GM19328 (cell line): ENCODE measurements around the gene KCNQ1.

Experiments
- ATAC-seq: cut with Tn5 transposase; IDR thresholded peaks from one replicate; pipeline ENCODE4 v1.9.1; 2021; ENCODE audit warnings: mild to moderate bottlenecking, moderate library complexity; ENCODE audit not compliant: unreplicated experiment

Gene KCNQ1

DNA sequence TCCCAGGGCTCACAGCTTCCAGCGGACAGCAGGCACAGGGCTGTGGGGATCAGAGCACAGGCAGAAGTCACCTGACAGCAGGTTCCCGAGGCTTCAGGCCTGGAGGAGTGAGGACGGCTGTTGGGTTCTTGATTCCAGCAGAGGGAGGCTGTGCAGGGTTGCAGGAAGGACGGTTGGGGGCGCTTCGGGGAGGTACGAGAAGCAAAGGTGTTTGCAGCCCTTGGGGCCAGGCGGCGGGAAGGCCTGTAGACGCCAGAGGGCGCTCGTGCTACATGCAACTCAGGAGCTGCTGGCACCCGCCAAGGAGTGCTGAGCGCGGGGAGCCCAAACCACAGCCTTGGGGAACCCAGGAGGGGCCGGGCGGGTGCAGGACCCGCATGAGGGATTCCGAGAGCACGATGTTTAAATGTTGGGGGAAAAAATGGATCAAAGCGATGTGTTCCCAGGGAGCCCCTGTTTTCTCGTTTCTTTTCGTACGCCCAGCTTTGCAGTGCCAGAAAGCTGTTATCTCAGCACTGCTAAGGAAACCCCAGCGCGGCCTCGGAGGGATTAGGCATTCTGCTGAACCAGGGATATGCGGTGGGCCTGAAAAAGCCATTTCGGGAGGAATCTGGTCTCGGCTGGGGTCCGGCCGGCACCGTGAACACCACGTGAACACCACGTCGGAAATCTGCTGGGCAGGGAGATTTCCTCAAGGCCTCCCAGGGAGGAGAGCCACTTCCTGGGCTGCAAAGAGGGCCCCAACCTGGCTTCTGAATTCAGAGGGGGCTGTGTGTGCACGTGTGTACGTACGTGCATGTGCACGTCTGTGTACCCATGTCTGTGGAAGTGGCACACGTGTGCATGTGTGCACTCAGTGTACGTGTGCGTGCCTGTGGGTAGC is 88.1 kb downstream of the KCNQ1 start:
- ATAC-seq, result peak; percentile 58

DNA sequence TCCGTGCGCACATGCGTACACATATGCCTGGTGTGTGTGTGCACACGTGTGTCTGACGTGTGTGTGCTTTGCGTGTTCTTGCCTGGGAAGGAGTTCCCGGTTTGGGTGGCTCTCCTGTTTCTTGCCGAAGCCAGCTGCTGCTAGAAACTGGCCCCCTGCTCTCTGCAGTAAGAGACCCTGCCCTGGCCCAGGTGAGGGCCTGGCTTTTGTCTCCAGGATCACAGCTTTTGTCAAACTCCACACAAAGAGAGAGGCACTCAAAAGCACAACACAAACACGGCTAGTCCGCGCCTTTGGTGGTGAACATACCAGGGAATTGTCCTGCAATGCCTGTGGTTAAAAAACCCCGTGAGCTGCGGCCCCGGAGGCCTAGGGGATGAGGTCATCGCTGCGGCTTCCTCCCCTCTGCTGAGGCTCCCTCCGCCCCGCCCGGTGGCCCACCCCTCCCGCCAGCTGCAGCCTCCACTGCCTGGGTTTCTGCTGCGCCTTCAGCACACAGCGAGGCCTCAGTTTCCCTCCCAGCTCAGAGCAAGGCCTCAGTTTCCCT is 88.9 kb downstream of the KCNQ1 start:
- ATAC-seq, result no peak

DNA sequence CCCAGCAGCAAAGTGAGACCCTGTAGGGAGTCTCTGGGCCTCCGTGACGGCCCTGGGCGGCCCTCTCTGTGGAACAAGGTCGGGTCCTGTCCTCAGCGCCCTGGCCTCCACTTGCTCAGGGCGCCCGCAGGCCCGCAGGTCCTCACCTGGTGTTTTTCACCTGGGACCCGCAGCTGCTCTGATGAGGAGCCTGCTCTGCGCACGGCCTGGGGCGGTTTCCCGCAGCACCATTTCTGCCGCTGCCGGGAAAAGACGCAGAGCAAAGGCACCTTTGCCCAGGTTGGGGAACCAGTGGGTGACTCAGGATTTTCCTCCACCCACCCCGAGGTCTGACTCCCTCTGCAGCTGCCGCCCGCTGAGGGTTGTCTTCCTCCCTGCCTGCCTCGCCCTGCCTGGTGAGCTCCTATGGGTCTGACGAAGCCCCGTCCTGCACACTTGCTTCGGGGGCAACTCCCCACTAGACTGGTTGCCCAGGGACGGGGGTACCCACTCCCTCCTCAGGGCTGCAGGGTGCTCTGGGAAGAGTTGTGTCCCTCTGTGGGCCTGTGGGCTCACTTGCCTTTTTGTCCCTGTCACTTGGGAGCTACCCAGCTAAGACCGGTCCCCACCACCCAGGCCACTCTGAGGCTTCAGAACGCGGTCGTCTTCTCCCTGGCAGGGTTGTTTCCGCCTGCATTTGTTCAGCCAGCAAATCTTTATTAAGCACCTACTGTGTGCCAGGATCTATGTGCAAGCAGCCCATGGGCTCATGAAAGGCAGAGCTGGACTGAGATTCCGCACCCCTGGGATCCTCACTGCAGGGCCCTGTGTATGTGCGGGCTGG is 89.5 kb downstream of the KCNQ1 start:
- ATAC-seq, result no peak

DNA sequence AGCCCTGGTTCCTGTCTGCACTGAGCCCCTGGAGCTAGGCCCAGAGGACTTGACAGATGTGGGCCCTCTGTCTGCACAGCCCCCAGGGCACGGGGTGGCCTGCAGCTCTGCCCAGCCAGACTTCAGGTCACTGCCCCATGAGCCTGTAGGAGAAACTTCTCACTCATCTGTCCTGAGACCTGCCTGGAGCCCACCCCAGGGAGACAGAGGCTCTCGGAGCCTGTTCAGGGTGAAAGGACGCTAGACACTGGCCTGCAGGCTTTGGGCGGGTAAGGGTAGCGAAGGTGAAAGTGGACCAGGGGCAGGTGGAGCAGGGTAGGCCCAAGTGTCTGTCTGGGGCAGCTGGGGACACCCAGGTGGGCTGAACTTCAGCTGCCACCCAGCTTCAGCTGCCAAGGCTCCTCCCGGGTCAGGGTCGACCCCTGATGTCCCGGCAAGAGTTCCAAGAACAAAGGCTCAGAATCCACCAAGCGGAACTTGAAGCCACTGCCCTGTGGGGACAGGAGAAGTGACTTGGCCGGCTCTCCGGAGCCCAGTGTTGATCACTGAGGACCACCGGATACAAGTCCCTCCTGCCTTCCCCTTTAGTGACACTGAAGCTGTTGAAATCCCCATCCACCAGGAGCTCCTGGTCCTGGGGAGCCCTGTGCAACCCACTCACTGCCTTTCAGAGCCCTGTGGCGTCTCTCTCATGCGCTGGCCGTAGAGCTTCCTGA is 90.3 kb downstream of the KCNQ1 start:
- ATAC-seq, result no peak

DNA sequence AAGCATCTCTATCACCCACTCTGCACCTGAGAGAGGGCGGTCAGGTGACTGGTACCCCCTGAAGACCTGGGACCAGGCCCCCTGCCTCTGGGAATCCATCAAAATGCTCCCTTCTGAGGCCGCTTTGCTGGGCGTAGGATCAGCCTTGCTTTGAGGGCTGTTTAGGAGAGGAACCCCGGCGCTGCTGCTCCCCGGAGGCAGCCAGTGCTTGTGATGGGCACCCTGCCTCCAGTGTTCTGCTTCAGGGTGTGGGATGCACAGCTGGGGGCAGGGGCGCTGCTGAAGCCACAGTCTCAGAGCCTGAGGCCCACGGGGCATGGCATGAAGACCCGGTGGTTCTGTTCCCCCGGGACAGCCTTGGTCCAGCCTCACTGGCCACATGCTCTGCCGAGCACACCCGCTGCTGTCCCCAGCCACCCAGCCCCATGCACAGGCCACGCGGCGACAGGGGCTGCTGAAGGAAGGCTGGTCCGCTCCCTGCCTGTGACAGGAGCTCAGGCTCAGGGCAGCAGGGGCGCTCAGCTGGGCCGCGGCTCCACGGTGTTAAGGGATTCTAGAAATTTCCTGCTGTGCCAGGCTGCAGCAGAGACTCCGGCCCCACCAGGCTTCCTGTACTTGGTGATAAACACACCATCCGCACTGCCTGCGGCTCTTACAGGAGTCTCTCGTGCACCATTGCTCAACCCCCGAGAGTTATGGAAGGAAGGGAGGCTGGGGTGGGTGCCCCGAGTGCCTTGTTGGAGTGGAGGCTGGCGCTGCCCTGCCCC is 91.0 kb downstream of the KCNQ1 start:
- no peak for ATAC-seq

DNA sequence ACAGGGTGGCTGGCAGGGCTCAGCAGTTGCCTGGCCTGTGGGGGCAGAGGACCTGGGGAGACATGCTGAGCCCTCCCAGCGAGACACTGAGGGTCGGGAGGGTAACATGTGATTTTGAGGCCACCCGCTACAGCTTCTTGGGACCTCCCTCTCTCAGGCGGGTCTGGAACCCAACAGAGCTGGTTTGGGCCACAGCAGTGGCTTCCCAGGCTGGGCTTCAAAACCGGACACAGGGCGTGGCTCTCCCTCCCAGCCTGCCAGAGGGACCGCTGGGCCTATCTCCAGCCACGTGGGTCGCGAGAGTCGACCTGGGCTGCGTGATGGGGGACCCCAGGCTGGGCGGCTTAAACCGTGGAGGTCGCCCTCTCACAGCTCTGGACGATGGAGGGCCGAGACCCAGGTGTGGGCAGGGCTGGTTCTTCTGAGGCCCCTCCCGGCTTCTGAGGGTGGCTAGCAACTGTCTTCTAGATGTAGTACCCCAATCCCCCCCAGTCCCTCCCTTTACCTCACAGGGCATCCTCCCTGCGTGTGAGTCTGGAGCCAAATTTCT is 91.7 kb downstream of the KCNQ1 start:
- ATAC-seq, result no peak

DNA sequence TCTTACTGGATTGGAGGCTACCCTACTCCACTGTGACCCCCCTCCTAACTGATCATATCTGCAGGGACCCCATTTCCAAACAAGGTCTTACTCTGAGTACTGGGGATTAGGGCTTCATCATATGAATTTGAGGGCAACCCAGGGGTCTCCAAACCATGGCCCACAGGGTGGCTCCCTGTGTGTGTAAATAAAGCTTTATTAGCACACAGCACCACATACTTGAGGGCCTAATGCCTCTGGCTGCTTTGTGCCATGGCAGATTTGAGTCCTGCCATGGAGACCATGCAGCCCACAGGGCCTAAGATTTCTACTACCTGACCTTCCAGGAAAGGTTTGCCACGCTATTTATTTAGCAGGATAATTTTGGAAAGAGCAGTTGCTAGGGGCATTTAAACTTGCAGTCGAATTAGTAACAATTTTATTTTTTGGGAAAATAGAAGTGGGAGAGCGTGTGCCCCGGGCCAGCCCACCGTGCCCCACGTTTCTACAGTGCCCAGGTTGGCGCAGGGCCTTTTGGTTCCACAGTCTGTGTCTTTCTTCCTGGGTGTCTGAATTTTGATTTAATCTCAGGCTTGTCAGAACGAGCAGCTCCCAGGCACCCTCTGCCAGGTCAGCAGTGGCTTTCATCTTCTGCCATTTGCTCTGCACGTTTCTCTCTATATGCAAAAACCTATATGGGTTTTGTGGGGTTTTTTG is 92.3 kb downstream of the KCNQ1 start:
- ATAC-seq, result no peak

DNA sequence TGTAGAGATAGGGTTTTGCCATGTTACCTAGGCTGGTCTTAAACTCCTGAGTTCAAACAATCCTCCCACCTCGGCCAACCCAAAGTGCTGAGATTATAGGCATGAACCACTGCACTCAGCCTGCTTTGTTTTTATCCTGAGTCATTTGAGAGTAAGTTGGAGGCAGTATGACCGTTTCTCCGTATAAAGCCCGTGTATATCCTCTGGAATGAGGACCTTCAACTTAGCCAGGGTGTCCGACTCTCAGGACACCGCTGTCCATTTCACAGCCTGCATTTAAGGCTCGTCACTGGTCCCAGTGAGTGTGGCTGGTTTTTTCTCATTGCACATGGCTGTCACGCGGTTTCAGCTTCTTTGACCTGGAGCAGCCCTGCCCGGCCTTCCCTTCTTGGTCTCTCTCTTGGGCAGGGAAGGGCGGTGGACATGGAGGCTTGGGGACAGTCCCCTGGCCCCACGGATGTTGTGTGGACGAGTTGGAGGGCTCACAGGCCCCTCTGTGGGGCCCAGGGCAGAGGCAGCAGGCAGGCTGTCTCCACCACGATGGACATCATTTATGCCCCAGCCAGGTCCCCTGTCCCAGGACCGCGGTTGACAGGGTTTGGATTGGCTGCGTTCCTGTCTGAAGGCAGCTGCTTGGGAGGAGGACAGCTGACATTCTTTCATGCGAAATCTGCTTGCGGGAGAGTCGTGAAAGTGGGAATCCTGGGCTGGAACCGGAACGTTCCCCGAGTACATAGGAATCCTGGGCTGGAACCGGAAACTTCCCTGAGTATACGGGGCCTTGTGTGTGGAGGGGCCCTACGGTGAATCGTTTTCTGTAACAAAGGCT is 93.3 kb downstream of the KCNQ1 start:
- no peak for ATAC-seq

DNA sequence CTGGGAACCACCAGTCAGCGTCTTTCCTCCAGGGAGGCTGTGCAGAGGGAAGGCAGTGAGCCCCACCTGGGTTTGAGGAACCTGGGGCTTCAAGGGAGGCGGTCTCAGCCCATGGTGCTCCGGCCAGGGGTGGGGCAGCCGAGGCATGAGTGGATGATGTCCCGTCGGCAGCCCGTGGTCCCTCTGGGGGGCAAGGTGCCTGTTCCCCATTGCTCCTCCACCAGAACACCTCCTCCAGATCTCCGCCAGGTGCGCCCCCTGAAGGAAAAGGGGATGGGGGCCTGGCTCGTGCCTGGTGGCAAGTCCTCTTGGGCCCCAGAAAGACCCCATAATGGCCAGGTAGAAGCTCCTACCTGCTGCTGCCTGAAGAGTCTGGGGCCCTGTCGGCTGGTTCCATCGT is 94.1 kb downstream of the KCNQ1 start:
- no peak for ATAC-seq

DNA sequence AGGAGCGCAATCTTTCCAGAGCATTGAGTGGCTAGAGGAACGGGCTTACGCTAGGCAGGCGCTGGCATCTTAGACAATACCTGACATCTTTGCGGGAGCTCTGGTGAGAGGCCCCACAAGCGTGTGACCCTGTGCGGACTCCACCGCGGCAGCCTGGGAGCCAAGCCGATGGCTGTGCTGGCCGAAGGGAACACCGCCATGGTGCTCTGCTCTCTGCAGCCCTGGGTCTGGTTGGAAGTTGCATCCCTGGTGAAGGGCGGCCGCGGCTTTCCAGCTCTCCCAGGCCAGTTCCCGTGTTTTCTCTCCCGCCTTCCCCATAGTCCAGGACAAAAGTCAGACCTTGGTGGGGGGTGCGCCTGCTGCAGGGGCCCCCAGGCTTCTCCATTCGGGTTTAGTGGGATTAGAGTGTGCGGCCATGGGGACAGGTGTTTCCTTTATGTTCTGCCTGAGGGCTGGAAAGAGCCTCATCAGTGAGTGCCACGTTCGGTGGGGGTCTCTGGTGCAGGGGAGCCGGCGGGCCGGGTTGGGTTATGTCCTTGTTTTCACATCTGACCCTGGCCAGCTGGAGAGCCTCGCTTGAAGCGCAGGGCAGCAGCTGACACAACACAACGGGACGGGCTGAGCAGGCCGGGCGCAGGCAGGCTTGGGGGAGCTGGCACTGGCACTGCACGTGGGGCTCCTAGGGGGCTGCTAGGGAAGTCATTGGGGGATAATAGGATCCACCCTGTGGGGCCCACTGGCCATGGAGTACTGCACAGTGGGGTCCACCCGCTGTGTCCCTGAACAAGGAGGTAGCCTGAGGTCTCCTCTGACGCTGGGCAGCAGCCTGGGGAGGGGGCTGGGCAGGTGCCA is 94.8 kb downstream of the KCNQ1 start:
- no peak for ATAC-seq

DNA sequence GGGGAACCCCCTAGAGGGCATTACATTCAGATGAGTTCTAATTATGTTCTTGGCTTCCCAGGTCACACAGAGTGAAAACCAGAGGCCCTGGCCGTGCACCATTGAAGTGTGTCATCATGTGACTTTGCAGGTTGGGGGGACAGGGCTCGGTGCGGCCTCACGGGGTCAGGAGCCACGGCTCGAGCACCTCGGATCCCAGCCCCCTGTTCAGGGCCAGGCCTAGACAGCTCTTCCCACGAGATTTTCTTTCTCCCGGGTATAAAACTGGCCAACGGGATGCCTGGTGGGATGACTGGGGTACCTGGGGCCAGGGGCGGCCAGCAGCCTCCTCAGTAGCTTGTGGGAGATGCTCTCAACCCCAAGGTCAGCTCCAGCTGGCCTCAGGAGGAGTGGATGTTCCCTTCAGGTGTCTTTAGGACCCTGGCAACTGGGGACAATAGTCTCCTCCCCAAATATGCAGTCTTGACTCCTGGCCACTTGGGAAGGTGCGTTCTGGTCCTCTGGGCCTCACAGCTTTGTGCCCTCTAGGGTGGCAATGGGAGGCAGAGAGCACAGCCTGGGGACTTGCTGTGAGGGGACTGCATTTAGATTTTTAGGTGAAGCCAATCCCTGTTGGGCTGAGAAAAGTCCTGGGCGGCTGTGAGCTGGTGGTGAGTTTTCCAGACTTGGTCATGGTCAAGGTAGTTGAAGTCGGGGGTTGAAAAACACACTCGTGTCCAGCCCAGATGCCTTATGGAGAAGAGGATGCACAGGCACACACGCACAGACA is 95.6 kb downstream of the KCNQ1 start:
- no peak for ATAC-seq

DNA sequence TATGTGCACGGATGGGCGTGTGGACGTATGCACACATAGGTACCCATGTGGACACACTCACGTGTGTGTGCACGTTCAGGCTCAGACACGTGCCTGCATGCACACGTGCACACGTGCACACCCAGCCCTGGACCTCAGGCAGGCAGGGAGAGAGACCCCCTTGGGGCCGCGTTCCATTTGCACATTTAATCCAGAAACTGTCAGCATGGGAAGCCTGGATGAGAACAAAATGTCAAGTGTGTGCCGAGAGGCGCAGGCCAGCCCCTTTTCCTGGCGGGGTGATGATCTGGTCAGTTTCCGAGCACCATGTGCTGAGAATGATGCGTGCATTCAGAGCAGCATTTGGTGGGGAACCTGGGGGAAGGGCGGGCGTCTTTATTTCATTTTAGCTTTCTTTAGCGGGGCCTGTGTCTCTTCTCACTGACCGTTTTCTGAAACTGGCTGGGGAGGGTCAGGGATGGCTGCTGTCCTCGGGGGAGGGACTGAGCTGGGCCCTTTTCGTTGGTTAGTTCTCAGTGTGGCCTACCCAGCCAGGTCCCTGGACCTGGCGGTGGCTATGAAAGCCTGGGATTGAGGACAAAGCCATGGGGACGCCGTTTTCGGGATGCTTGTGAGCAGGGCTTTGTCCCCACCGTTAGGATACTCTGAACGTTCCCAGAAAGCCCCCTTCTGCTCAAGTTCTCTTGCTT is 96.3 kb downstream of the KCNQ1 start:
- ATAC-seq, result no peak

DNA sequence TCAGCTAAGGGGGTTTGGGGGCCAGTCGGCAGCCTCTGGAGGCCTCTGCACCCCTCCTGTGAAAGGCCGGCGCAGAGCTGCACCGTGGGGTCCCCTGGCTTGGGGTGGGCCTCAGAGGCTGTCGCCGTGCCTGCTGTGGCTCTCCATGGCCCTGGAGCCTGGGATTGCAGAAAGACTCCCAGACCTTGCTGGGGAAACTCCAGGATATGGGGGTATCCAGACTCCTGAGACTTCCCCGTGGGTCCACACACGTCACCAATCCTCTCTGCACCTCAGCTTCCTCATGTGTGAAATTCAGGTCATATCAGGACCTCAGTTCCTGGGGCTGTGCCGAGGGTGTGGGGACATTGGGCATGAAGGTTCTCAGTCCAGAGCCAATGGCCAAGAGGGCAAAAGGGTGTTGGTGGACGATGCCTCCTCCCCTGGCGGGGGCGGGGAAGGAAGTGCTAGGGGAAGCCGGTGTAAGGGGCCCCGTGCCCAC is 97.1 kb downstream of the KCNQ1 start:
- ATAC-seq, result no peak

DNA sequence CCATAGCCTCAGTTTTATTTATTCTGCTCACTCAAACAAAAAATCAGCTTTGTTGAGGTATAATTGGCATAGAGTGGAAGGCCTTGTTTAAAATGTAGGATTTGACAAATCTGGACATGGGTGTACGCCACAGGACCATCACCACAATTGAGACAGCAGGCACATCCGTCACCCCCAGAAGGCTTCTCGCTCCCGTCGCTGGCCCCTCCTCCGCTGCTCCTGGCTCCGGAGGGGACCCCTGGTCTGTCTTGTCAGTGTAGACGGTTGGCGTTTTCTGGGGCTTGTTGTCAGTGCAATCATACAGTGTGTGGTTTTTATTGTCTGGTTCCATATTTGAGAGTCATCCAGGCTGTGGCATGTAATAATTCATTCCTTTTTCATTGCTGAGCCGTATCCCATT is 97.6 kb downstream of the KCNQ1 start:
- ATAC-seq, result no peak

DNA sequence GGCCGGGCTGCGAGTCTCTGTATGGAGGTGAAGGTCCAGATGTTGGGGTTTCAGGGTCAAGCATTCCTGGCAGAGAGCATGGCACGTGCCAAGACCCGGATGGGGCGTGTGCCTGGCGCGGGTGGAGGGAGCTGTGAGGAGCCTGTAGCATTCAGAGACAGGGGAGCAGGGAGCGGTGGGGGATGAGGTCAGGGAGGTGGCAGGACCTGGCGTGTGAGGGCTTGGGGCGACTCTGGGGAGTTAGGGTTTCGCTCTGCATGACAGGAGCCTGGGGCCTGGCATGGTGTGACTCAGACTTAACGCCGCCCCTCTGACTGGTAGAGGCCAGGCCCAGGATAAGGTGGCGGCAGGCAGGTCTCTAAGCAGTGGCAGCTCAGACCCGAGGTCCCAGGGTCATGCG is 103.0 kb downstream of the KCNQ1 start:
- ATAC-seq, result no peak

DNA sequence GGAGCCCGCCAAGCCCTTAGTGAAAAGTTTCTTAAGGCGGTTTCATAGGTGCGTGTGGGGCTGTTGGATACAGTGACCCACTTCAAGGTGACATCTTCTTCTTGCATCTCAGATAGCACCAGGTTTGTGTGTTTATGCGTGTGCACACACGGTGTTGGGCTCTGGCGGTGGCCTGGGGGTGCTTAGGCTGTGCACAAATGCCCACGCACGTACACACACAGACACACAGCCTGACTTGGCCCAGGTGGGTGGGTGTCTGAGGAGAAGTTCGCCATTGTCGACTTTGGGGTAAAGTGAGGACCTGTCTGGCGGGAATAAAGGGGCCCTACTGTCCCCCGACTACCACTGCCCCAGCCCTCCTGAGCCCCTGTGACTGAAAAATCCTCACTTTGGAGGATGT is 103.8 kb downstream of the KCNQ1 start:
- no peak for ATAC-seq
